C4-2B (cell line): ENCODE measurements around the gene FRMD4B.
"Not testable (repeated sequence)": the region's sequence is repeated elsewhere in the genome, so short reads cannot be mapped to it uniquely, and the experiment has no call there.

Experiments used
- H3K27ac ChIP-seq: fragments of 450-650 bp; 2 replicates; pipeline ENCODE4 v1.5.1; 2017
- CTCF ChIP-seq: fragments of 450-650 bp; conservative IDR thresholded peaks from 2 replicates; pipeline ENCODE4 v1.5.1; 2017; ENCODE audit warnings: mild to moderate bottlenecking
- ZFX ChIP-seq: fragments of 450-650 bp; IDR thresholded peaks from 2 replicates; pipeline ENCODE4 v1.6.1; 2017

Gene FRMD4B

DNA sequence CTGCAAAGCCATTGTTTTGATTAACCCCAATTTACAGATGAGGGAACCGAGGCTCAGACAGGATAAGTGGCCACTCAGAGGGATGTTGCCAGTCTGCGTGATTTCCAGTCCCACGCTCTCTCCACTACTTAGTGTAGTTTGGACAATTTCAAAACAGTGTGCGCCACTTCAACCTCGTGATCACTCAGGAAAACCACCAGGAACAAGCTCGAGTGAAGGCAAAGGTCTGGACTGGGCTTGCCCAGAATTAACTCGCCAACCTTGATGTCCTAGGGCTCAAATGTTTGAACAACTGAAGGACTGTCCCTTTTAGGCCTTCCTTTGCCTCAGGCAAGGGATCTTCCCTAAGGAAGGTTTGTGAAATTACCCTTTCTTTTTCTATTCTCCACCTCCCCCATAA is 139.3 kb downstream of the FRMD4B start:
- TF ChIP-seq CTCF = no peak
- no peak for TF ChIP-seq ZFX
- no peak overlapping the region for H3K27ac ChIP-seq

- TF ChIP-seq CTCF (no peak), ZFX (no peak)
- H3K27ac ChIP-seq = no peak overlapping the region
These were observed 141.8 kb downstream of the FRMD4B start for GRCh38 chr3:69244039-69244438.

DNA sequence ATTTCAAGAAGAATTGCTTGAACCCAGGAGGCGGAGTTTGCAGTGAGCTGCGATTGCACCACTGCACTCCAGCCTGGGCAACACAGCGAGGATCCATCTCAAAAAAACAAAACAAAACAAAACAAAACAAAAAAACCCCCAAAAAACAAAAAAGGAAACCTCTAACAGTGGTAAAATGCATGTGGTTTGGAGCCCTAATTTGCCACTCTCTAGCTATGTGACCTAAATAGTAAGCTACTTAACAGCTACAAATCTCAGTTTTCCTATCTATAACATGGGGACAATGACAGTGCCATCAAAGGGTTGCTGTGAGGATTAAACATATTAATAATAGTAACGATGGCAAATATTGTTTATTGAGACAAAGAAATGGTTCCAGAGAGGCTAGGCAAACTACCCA is 144.1 kb downstream of the FRMD4B start:
- TF ChIP-seq CTCF = no peak
- TF ChIP-seq ZFX = no peak
- H3K27ac ChIP-seq = no peak overlapping the region

DNA sequence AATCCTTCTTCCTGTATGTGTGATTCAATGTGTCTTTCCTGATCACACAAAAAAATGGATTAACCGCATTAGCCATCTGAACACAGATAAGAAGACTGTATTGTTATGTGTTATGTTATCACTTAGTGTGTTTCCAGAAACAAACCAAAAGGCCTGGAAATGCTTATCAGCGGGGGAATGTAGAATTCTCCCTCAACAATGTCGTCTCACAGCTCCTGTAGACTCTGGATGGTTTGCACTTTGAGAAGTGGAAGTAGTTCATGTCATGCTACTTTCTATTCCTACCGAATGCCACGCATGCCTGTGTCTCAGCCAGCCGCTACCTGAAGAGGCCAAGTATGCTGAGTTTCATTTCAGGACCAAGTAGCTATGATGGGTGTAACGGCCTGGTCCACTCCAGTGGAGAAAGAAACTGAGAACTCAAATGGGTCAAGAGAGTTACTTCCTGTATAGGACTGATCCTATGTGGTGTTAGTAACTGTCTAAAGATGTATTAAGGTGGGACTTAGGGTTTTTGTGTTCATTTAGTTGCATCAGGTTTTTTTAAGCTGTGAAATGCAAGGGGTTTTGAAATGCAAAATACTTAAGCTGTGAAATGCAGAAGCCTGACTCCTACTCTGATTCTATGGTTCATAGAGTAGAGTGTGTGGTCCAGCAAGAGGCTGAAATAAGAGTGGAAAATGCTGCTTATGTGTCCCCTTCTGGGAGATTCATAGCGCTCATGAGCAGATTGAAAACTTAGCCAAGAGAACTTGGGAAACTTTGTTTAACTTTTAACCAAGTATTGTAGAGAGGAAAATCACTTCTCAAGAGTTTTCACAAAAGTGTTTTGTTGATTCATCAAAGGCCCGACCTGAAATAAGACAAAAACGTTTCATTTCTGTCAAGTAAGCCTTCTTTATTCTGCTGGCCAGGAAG is 145.0 kb downstream of the FRMD4B start:
- no peak overlapping the region for H3K27ac ChIP-seq
- TF ChIP-seq ZFX = no peak
- no peak for TF ChIP-seq CTCF

- no peak for TF ChIP-seq ZFX
- TF ChIP-seq CTCF = no peak
- H3K27ac ChIP-seq = no peak overlapping the region
These were observed 146.8 kb downstream of the FRMD4B start for GRCh38 chr3:69239063-69239462.

GRCh38 chr3:69236812-69237707 is 148.8 kb downstream of the FRMD4B start:
- no peak overlapping the region for H3K27ac ChIP-seq
- no peak for TF ChIP-seq CTCF
- no peak for TF ChIP-seq ZFX

DNA sequence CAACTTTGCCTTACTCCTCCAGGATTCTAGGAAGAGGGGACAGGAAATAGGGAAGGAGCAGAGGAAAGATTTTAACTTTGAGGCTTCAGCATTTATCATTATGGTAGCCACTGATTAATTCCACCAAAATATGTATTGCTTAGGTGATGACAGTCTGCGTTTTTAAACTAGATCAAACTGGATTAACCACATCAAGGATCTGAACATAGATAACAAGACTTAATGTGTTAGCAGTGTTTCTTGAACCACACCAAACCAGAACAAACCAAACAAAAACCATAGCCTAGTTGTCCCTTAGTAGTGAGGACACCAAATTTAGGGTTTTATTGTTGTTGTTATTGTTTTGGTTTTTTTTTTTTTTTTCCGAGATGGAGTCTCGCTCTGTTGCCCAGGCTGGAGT is 150.0 kb downstream of the FRMD4B start:
- TF ChIP-seq CTCF = no peak
- no peak for TF ChIP-seq ZFX
- no peak overlapping the region for H3K27ac ChIP-seq

DNA sequence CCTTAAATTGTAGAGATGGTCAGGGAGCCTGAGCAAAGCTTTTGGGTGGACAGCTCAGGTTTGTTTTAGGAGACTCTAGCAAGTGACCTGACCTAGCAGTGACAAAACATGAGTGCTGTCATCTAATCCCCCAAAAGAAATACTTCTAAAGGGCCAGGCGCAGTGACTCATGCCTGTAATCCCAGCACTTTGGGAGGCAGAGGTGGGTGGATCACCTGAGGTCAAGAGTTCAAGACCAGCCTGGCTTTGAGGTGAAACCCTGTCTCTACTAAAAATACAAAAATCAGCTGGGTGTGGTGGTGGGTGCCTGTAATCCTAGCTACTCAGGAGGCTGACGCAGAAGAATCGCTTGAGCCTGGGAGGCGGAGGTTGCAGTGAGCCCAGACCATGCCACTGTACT is 150.7 kb downstream of the FRMD4B start:
- H3K27ac ChIP-seq = not testable (repeated sequence)
